Middle frontal gyrus (tissue), 1 donor: ENCODE data around the gene SIK2.
"Not testable (repeated sequence)": the region's sequence is repeated elsewhere in the genome, so short reads cannot be mapped to it uniquely, and the experiment has no call there.

Experiments
- DNase-seq: peaks from one replicate; pipeline ENCODE4 v3.0.0-alpha.2; 2015; ENCODE audit warnings: low spot score; ENCODE audit errors: extremely low spot score

Gene SIK2

DNA sequence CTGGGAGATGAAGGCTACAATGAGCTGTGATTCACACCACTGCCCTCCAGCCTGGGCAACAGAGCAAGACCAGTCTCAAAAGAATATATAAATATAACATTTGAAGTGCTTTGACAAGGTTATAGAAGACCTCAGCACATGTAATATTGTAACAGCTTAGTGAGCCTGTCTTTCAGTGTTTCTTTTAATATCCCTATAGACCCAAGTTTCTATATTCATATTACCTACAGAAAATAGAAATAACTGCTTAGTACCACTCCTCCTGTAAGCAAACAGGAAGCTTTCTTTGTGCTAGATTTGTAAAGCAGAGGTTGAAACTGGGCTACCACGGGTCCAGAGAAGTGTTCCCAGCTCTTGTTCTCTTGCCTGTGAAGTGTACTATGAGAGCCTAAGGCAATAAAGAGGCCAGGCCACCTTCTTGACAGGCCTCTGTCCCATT lies 95.7 kb downstream of the SIK2 start:
- DNase-seq = no peak

DNA sequence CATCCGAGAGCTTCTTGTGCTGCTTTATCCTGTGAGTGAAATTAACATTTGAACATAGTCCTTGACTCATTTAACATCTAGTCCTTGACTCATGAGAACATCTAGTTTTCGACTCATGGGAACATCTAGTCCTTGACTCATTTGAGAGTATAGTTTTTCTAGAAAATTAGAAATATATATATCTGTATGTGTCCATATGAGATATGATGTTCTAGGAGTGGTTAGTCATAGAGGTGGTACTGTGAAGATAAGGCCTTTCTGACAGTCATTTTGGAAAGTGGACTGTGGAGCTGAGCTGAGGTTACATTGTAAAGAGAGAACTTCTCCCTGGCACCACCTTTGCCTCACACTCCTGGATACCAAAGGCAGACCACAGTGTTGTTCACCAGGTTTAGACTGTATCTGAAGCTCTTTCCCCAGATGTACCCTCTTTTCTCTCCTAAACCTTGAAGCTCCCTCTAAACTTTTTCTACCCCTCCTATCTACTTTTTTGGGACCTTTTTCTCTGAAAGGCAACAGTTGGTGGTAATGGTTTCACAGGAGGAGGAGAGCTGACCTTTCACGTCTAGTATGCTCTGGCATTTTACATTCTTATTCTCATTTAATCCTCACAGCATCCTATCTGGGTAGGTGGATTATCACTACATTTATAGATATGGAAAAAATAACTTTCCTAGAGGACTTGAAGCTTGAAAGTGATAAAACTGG lies 96.8 kb downstream of the SIK2 start:
- no peak for DNase-seq

DNA sequence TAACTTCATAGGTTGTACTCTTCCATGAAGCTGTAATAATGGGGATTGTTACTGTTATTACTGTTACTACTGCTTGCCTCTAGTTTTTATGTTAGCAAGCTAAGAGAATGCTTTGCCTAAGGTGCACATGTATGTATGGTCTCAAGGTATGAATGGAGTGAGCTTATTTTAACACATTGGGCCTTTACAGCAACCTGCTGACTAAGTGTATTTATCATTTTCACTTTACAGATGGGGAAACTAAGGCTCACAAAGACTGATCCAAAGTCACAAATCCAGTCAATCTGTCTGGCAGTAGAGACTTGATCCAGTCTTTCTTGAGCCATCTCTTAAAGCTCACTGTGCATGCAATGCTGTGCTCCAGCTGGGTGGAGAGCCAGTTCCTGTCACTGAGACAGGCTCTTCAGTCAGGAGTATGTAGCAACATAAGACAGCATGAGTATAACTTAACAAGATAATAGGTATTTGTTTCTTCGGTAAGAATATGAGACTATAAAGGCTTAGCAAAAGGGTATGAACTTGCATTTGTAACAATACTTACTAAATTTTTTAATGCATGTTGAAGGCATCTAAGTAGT lies 97.4 kb downstream of the SIK2 start:
- DNase-seq = no peak

DNA sequence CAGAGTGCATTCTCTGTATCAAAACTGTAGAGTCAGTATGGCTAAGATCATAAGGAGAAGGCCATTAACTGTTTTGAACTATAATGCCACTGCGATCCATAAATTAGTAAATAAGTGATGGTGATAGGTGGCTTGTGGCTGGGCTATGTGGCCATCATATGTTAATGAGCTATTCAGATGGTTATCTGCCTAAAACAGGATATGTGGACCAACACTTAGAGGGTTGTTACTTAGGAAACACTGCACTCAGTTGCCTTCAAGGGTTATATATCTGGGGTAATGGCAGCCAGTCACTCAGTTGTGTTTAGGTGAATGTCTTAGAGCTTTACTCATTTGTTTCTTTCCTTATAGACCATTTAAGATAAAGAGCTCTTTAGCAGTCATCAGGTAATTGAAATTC lies 97.9 kb downstream of the SIK2 start:
- DNase-seq = no peak

DNA sequence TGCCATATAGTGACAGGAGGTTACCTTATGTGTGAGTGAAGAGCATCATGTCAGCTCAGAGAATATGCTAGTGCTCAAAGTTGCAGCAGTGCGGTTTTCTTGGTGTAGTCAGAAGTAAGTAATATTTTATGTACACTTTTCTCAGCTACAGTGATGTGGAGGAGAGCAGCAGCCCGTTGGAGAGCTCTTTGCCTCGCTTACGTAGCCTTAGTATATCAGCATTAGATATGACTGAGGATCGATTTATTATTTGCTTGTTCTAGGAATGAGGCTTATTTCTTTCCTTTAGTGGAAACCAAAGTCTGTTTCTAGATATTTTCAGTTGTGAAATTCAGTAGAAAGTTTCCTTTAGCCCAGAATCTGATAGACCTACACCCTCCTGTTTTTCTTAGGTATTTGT lies 100.4 kb downstream of the SIK2 start:
- no peak for DNase-seq

DNA sequence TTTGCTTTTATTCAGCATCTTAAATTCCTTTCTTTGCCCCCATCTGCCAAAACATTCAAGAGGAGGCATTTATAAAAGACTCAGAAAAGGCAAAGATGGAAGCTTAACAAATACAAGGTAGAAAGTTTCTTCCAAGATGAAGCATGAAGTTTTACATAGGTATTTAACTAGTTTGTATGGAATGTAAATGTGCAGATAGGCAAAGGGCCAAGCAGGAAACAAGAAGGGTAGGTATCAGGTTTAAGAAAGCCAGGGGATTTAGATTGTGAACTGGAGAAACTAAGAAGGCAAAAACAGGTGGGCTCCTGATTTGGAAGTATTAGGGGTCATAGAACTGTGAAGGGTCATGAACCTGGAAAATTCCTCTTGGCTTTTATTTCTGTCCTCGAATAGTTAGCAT lies 101.3 kb downstream of the SIK2 start:
- no peak for DNase-seq

DNA sequence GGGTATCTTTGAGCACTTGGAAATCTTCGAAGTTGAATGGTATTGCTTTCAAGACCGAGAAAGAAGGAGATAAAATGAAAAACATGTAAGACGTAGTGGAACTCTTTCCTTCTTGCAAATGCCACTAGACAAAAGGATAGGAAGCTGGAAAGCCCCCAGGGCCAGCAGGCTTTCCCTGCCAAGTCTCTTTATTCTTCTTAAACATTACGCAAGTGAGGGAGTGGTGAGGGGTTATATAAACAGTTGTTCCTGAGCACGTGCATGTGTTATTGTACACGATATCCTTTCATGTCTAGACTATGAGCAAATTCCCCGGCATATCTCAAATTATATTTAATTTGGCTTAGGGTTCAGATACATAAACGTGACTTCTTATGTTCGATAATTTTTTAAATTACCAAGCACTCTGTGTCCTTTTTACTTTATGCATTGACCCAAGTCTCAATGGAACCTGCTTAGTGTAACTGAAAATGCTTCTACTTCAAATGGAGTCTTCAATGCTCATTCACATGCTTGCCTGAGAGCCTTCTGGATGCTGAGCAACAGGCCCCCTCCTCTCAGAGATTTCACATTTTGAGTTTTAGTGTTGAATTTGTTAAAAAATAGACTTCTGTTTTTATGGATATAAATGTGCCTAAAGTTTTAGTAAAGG lies 104.9 kb downstream of the SIK2 start:
- no peak for DNase-seq

DNA sequence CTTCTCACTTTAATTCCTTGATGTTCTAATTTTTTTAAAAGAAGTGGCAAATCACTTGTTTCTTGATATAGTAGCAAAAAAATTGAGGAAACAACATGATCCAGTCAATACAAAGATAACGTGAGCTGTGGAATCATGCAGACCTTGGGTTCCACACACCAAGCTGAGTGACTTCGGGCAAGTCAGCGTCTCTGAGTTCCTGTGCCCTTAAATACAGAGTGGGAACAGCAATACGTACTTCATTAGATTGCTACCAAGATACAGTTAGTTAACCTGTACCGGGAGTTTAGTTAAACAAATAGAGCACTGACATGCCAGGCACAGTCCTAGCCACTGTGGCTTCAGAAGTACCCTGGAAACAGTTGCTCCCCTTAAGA lies 105.4 kb downstream of the SIK2 start:
- DNase-seq = no peak

DNA sequence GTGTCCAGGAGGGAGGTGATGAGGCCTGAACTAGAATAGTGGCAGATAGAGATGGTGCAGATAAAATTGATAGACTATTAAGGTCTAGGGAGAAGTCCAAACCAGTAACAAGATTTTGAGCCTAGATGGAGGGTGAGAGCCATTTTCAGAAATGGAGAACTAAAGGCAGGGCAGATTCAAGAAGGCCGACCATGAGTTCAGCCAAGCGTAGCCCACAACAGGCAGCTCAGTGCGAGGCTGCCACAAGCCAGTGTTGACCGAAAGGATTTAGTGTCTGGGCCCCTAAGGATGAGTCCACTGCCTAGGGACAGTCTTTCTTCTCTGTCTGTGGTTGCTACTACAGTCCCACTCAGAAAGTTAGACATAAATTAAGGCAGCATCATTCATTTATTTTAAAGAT lies 112.3 kb downstream of the SIK2 start:
- no peak for DNase-seq

DNA sequence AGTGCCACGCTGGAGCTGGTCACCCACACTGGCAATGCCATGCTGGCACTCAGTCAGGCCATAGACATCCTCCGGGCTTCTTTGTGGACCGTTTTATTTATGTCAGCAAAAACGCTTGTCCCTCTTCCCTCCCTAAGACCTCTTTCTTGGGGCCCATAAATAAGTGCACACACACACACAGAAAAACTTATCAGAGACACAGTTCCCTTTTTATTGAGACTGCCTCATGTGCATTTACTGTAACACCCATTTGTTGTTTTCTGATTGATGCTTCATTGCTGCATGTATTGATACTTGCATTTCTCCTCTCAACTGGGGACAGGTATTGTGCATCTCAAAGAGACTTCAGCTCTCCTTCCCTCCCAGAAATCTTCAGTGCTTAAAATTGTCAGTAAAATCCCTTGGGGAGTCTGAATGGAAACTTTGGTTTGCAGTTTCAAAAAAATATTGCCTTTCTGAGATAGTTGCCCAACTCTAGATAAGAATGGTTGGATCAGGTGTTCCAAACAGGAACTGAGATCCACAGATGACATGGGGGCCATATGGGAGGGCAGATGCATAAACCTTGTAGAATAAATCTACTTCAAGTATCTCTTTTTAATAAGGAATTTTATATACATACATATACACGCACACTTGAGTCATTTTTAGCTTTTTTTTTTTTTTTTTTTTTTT lies 113.0 kb downstream of the SIK2 start:
- no peak for DNase-seq

DNA sequence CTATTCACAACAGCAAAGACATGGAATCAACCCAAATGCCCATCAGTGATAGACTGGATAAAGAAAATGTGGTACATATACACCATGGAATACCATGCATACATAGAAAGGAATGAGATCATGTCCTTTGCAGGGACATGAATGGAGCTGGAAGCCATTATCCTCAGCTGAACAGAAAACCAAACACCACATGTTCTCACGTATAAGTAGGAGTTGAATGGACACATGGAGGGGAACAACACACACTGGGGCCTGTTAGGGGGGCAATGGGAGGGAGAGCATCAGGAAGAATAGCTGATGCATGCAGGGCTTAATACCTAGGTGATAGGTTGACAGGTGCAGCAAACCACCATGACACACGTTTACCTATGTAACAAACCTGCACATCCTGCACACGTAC lies 115.4 kb downstream of the SIK2 start:
- DNase-seq = not testable (repeated sequence)

DNA sequence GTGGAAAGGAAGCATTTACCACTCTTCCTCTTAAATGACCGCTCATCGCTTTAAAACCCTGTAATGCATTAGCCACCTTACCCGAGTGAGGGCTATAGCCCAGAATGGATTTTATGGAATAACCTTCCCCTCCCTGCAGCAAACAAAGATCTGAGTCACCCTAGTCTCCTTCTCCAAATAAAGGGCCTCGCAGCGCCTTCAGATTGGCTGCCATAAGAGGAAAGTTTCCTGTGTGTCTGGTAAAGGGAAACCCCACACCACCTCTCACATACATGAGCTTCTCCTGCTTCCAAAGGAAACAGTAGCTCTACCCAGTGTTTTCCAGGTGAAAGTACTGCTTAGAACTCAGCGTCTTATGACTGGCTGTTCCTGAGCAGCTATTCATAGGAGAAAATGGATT lies 116.2 kb downstream of the SIK2 start:
- no peak for DNase-seq

DNA sequence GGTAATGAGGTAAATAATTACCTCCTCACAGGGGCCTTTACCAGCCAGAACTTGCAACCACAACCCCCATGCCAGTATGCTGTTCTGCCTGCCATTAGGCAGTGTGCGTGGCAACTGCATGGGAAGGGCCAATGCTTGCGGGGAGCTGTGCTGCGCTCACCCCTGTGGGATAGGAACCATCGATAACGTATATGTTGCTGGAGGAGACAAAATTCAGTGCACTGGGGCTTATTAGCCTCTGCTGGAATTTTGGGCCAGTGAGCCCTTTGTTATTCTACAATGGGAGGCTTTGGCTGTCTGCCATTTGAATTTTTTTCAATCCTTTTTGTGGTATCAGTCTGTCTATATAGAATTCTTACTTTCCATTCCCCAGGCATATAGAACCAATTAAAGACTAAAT lies 116.6 kb downstream of the SIK2 start:
- no peak for DNase-seq

DNA sequence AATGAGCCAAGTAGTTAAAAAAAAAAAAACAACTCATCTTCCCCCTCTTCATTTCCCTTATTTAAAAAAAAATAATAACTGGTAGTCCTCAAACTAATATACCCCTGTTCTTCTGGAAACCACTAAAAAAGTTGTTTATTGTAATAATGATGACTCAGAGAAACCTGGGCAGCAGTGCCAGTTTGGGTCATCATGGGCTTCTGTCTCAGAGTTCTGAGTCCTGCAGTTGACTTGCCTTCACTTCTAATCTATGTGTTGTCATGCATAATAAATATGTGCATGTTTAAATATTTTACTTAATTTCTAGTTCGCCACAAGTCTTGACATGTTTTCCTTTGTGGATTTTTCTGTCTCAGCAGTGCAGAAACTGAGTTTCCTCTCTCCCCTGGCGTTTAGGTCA lies 117.1 kb downstream of the SIK2 start:
- no peak for DNase-seq

DNA sequence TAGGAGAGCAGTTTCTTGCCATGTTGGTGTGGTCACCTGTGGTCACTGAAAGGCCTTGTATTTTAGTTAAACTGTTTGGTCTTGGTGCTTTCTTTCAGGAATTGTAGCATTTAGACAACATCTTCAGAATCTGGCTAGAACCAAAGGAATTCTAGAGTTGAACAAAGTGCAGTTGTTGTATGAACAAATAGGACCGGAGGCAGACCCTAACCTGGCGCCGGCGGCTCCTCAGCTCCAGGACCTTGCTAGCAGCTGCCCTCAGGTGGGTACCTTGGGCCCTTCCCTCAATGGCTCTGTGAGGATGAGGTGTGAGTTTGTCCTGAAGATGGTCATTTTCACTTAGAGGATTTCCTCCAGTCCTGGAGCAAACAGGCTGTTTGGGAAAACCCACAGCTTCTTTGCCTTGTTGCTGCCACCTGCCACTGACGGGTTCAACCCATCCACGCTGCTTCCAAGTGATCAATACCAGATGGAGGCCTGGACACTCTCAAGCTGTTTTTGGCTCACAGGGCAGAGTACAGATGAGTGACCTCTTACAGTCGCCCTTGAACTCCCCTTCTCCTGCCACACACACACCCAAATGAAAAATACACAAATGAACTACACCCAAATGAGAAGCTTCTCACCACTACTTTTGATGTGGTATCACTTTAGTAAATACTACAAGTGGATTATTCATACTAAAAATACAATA lies 118.7 kb downstream of the SIK2 start:
- DNase-seq = no peak

DNA sequence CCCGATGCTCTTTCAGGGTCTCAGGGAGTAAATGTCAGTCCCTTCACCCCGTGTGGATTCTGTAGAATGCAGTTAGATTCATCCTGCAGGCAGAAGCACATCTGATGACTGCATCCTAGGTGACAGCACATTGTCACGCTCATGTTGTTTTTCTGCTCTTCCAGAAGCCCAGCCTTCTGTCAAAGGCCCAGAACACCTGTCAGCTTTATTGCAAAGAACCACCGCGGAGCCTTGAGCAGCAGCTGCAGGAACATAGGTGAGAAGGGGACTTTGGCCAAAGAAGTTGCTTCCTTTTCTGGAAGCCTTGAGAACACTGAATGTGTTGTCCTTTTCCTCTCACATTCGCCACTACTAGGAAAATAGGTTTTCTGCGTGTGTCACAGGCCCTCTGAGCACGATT lies 120.3 kb downstream of the SIK2 start:
- no peak for DNase-seq

DNA sequence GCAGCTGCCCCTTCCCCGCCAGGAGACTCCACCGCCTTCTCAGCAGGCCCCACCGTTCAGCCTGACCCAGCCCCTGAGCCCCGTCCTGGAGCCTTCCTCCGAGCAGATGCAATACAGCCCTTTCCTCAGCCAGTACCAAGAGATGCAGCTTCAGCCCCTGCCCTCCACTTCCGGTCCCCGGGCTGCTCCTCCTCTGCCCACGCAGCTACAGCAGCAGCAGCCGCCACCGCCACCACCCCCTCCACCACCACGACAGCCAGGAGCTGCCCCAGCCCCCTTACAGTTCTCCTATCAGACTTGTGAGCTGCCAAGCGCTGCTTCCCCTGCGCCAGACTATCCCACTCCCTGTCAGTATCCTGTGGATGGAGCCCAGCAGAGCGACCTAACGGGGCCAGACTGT lies 121.3 kb downstream of the SIK2 start:
- DNase-seq = no peak

DNA sequence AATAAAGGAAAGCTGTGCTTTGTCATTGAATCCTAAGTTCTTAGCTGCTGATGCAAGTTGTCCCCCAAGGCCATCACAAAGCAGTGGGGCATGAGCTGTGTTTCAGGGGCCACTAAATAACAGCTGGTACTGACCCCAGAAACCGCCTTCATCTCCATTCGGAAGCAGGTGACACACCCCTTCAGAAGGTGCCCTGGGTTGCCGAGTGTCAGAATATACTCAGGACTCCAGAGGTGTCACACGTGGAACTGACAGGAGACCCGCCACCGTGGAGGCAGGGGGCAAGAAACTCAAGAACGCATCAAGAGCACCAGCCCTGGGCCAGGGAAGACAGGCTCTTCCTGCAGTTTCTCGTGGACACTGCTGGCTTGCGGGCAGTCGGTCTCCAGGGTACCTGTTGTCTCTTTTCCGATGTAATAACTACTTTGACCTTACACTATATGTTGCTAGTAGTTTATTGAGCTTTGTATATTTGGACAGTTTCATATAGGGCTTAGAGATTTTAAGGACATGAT lies 122.4 kb downstream of the SIK2 start:
- DNase-seq = no peak

DNA sequence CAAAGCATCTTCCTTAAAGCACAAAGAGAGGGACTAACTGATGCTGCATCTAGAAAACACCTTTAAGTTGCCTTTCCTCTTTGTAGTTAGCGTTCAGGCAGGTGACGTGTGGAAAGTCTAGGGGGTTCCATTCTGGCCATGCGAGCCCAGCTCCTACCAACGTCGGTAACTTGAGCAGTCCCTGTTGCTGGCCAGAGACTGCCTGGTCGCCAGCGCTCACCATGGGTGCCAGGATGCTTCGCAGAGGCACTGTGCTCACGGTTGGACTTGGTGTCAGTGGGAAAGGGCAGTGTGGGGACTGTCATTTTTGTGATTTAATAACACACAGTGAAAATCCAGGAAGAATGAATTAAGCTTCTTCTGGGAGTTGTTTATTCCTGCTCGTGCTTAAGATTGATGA lies 123.4 kb downstream of the SIK2 start:
- DNase-seq = no peak

DNA sequence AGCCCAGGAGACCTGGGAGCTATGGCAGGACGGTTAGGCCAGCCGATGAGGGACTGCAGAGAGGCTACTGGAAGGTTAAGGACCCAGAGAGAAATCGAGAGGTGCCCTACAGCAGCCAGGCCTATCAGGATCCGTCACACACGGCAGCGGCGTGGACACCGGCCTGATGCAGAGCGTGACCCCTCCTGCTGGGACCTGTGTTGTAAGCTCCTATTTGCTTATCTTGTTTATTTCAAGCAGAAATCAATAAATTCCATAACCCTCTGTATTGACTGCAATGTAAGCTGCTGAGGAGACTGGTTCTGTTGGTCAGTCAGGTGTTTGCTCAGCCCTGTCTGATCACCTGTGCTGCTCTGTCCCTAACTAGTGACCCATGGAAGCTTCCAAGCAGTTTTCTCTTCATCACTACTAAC lies 124.1 kb downstream of the SIK2 start:
- no peak for DNase-seq

DNA sequence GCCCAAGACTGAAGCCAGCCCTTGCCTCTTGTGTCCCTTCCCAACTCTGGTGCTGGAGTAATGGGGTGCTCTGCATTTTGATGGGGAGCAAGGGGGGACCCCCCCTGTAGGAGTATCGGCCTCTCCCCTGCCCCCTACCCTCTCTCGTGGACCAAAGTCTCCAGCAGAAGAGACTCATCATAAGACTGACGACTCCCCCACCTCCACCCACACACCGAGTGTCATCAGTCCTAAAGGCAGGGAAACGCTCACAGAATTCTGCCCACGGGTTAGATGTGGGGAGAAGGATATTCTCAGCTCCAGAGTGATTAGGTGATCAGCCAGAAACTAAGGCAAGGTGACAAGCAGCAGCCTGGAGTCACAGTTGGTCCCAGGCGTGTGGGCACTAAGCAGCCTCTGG lies 125.2 kb downstream of the SIK2 start:
- DNase-seq = no peak
